HAP-1 (cell line): ENCODE results near the gene SVIL.

Source experiments
- DNase-seq, 2 experiments: peaks; one replicate each; pipeline ENCODE4 v3.0.0-alpha.2; 2016 to 2020; ENCODE audit warnings: low spot score in 2 of 2
- H3K27me3 ChIP-seq: fragments of 250-450 bp; sonication (Bioruptor Pico); 2 replicates; pipeline ENCODE4 v1.5.1; 2020; ENCODE audit warnings: low read depth, mild to moderate bottlenecking, moderate library complexity
- H3K36me3 ChIP-seq: fragments of 250-450 bp; sonication (Bioruptor Pico); replicated peaks from 2 replicates; pipeline ENCODE4 v1.5.1; 2020; ENCODE audit warnings: mild to moderate bottlenecking
- H3K4me1 ChIP-seq: fragments of 250-450 bp; sonication (Bioruptor Pico); 2 replicates; pipeline ENCODE4 v1.5.1; 2020; ENCODE audit warnings: mild to moderate bottlenecking
- H3K4me3 ChIP-seq: fragments of 250-450 bp; sonication (Bioruptor Pico); 2 replicates; pipeline ENCODE4 v1.5.1; 2020; ENCODE audit warnings: mild to moderate bottlenecking, moderate library complexity
- H3K9me3 ChIP-seq: fragments of 250-450 bp; sonication (Bioruptor Pico); 2 replicates; pipeline ENCODE4 v1.5.1; 2020; ENCODE audit warnings: mild to moderate bottlenecking, moderate library complexity
- in situ Hi-C: fragments of 300-500 bp; cut with MboI; formaldehyde crosslinking; loops from 3 replicates; pipeline ENCODE4 v1.14.3; 2020; ENCODE audit warnings: low sequenced_read_pairs, inconsistent platforms, mixed read lengths

Gene SVIL

DNA sequence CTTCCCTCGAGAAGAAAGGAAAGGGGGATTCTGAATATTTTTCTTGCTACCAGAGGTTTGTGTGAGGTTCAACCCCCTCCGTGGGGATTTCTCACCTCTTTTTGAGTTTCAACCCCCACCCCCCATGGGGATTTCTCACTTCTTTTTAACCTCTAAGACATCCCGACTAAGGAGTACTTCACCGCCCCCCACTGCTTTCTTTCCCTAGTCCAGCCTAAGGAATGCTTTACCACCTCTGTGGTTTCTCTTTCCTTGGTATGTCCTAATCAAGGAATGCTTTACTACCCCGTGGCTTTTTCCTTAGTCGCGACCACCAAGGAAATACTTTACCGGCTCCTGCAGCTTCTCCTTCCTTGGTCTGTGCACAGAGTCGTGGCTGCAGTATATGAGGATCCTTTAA, 196.5 kb downstream of the SVIL start:
- in situ Hi-C loops = no loop called here

DNA sequence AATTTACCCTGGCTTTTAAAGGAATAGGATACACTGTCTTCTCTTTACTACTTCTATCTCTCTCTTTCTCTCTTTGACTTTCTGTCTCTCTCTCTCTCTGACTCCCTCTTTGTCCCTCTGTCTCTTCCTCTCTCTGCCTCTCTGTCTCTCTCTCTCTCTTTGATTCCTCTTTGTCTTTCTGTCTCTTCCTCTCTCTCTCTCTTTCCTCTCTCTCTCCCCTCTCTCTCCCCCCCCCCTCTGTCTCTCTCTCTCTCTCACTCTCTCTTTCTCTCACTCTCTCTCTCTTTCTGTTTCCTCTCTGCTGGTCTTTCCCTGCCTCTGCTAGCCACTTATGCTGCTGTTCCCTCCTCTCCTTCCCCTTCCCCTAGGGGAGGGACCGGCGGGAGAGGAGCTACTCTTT, 196.9 kb downstream of the SVIL start:
- no peaks in the 10 kb centered on the region for H3K36me3 ChIP-seq
- H3K27me3 ChIP-seq = no peaks in the 10 kb centered on the region
- in situ Hi-C loops = no loop called here
- no peak for DNase-seq
- H3K9me3 ChIP-seq = peaks cover 5% of the 10 kb centered on the region; the same call in 1 of the 2 replicates
- H3K4me3 ChIP-seq = no peak overlapping the region
- no peaks in the 10 kb centered on the region for H3K4me1 ChIP-seq

More for the DNA sequence above, 196.5 kb downstream of the SVIL start:
- no peak overlapping the region for H3K4me3 ChIP-seq
- H3K9me3 ChIP-seq = peaks cover 5% of the 10 kb centered on the region; the same call in 1 of the 2 replicates
- H3K4me1 ChIP-seq = no peaks in the 10 kb centered on the region
- DNase-seq = no peak
- H3K36me3 ChIP-seq = no peaks in the 10 kb centered on the region
- no peaks in the 10 kb centered on the region for H3K27me3 ChIP-seq

DNA sequence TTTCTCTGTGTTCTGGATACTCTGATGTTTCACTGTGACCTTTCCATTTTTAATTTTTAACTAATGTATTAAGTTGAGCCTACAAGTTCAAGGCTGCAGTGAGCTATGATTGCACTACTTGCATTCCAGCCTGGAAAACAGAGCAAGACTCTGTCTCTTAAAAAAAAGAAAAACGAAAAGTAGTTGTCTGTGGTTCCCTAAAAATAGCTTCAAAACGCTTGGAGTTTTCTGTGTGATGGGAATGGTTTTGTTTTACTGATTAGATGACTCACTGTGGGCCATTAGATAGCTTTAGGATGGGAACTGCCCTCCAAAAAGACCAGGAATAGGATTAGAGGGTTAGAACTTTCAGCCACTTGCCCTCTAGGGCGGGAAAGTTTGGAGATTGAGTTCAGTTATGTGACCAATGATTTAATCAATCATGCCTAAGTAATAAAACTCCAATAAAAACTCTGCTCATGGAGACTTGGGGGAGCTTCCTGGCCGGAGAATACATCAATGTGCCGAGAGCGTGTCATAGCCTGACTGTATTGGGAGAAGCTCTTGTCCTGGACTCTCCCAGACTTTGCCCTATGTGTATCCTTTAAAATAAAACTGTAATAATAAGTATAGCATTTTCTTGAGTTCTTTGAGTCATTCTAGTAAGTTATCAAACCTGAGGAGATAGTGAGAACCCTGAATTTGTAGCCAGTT, 198.8 kb downstream of the SVIL start:
- H3K36me3 ChIP-seq = no peaks in the 10 kb centered on the region
- no peak for DNase-seq
- in situ Hi-C loops = no loop called here
- H3K4me3 ChIP-seq = no peak overlapping the region
- H3K9me3 ChIP-seq = peaks cover 5% of the 10 kb centered on the region; the same call in 1 of the 2 replicates
- H3K4me1 ChIP-seq = no peaks in the 10 kb centered on the region
- no peaks in the 10 kb centered on the region for H3K27me3 ChIP-seq

DNA sequence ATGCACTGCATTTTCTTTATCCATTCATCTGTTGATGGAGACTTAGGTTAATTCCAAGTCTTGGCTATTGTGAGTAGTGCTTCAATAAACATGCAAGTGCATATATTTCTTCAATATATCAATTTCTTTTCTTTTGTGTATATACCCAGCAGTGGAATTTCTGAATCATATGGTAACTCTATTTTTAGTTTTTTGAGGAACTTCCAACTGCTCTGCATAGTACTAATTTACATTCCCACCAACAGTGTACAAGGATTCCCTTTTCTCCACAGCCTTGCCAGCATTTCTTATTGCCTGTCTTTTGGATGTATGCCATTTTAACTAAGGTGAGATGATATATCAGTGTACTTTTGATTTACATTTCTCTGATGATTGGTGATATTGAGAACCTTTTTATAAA, 200.7 kb downstream of the SVIL start:
- in situ Hi-C loops = no loop called here
- Histone ChIP-seq H3K36me3 (no peaks in the 10 kb centered on the region), H3K27me3 (no peaks in the 10 kb centered on the region), H3K4me1 (no peaks in the 10 kb centered on the region), H3K4me3 (no peak overlapping the region), H3K9me3 (peaks cover 5% of the 10 kb centered on the region; the same call in 1 of the 2 replicates)
- no peak for DNase-seq

DNA sequence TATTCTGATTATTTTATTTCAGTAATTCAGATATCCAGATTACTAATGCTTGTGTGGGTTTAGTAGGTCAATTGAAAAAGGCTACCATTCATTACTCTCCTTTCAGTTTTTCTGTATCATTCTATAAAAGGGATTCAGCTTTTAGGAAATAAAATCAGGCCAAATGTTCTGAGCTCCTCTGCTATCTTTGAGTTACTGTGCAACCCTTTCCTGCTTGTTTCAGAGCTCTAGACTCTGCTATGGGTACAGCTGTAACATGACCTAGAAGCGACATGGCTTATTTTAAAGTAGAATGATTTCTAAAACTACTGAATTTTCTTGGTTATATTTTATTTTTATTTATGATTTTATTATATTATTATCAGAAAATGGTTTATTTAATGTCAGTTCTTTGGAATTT, 203.1 kb downstream of the SVIL start:
- H3K27me3 ChIP-seq = no peaks in the 10 kb centered on the region
- no peak overlapping the region for H3K4me3 ChIP-seq
- H3K9me3 ChIP-seq = no peaks in the 10 kb centered on the region; the same call in 1 of the 2 replicates
- DNase-seq = no peak
- in situ Hi-C loops = no loop called here
- H3K4me1 ChIP-seq = no peaks in the 10 kb centered on the region
- H3K36me3 ChIP-seq = no peaks in the 10 kb centered on the region

DNA sequence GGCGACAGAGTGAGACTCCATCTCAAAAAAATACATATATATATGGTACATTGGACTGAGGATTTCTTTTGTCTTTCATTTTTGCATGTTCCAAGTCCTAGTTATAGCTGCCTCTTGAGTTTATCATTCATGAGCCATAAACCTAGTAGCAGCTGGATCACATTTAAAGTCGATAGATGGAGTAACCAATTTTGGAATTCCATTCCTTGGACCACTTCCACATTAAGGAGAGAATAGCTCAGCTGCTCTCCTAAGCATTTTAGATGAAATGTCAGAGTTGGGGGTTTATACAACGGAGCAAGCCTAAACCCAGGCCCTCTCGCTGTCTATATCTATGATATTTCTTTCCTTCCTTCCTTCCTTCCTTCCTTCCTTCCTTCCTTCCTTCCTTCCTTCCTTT, 204.7 kb downstream of the SVIL start:
- no peaks in the 10 kb centered on the region for H3K36me3 ChIP-seq
- no peak overlapping the region for H3K4me3 ChIP-seq
- in situ Hi-C loops = no loop called here
- DNase-seq = no peak
- H3K4me1 ChIP-seq = no peaks in the 10 kb centered on the region
- H3K27me3 ChIP-seq = no peaks in the 10 kb centered on the region
- H3K9me3 ChIP-seq = no peaks in the 10 kb centered on the region

DNA sequence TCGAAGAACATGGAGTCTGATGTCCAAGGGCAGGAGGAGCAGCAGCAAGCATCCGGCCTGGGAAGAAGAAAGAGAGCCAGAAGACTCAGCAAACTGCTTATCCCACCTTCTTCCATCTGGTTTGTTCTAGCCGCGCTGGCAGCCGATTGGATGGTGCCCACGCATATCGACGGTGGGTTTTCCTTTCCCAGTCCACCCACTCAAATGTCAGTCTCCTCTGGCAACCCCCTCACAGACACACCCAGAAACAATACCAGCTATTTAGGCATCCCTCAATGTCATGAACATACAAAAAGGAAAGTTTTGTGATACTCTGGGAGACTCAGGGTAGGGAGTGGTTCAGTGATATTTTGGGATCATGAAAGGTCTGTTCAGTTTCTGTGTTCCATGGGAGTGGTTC, 206.3 kb downstream of the SVIL start:
- H3K4me1 ChIP-seq = no peaks in the 10 kb centered on the region
- in situ Hi-C loops = no loop called here
- H3K36me3 ChIP-seq = peaks cover 7% of the 10 kb centered on the region
- no peaks in the 10 kb centered on the region for H3K27me3 ChIP-seq
- H3K9me3 ChIP-seq = no peaks in the 10 kb centered on the region
- DNase-seq = no peak
- no peak overlapping the region for H3K4me3 ChIP-seq

DNA sequence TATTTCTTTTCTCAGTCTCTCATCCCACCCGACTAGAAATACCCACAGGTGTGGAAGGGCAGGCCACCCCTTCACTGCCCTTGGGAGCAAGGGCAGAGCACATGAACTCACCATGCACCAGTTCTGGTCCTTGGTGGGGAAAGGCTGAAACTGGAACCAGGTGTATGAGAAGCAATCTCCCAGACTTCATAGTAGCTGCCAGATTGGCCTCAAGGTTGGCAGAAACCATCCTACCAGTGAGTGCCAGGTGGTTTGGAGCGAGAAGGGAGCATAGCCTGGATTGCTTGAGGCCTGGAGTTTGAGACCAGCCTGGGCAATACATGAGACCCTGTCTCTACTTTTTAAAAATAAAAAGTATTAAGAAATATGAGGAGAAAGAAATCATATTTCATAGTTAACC, 207.1 kb downstream of the SVIL start:
- no peaks in the 10 kb centered on the region for H3K4me1 ChIP-seq
- in situ Hi-C loops = no loop called here

DNA sequence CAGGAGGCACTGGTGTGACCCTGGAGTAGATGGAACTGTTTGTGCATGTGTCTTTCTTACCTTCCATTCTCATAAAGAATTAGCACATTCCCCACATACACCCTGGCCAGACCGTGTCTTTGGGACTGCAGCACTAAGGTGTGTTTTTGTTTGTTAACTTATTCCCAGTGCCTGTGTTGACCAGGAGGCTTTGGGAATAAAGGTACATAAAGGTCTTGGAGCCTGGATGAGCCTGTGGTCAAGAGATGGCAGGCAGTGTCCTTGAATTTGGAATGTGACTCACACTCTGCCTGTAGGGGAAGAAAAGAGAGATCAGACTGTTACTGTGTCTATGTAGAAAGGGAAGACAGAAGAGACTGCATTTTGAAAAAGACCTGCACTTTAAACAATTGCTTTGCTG, 208.4 kb downstream of the SVIL start:
- Histone ChIP-seq H3K9me3 (no peaks in the 10 kb centered on the region), H3K27me3 (no peaks in the 10 kb centered on the region), H3K36me3 (peaks cover 20% of the 10 kb centered on the region), H3K4me1 (no peaks in the 10 kb centered on the region), H3K4me3 (no peak overlapping the region)
- in situ Hi-C loops = no loop called here
- no peak for DNase-seq

More for the DNA sequence above, 207.1 kb downstream of the SVIL start:
- no peak overlapping the region for H3K4me3 ChIP-seq
- peaks cover 7% of the 10 kb centered on the region for H3K36me3 ChIP-seq
- H3K9me3 ChIP-seq = no peaks in the 10 kb centered on the region
- no peak for DNase-seq
- no peaks in the 10 kb centered on the region for H3K27me3 ChIP-seq

DNA sequence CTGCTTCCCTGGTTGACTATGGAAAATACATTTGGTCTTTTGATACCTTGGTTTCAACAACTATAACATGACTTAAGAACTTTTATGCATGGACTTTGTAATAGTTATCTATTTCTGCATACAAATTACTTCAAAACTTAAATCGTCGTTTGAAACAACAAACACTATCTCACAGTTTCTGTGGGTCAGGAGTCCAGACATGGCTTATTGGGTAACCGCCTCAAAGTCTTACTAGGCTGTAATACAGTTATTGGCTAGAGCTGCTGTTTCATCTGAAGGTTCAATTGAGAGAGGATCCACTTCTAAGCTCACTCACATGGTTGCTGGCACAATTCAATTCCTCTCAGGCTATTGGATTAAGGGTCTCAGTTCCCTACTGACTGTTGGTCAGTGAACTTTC, 210.8 kb downstream of the SVIL start:
- in situ Hi-C loops = no loop called here
- DNase-seq = no peak
- Histone ChIP-seq H3K36me3 (peaks cover 36% of the 10 kb centered on the region), H3K4me3 (no peak overlapping the region), H3K27me3 (no peaks in the 10 kb centered on the region), H3K4me1 (no peaks in the 10 kb centered on the region), H3K9me3 (no peaks in the 10 kb centered on the region)

DNA sequence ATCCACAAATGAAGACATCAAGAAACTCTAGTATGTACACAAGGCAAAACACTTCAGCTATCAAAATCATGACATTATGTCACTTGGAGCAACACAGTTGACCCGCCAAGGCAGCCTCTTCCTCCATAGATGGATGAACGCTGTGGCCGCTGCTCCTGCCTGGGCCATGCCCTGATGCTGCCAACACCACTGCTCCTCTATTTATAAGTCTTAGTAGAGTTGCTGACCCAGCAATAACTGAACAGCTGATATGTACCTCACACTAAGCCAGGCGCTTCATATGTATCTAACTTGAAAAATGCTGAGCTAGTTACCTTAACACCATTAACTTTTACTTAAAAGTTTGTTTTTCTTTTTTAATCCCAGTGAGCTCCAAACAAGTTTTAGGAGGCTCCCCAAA, 214.0 kb downstream of the SVIL start:
- H3K36me3 ChIP-seq = peaks cover 36% of the 10 kb centered on the region
- in situ Hi-C loops = no loop called here
- no peaks in the 10 kb centered on the region for H3K27me3 ChIP-seq
- no peaks in the 10 kb centered on the region for H3K9me3 ChIP-seq
- no peak overlapping the region for H3K4me3 ChIP-seq
- H3K4me1 ChIP-seq = no peaks in the 10 kb centered on the region
- DNase-seq = no peak

DNA sequence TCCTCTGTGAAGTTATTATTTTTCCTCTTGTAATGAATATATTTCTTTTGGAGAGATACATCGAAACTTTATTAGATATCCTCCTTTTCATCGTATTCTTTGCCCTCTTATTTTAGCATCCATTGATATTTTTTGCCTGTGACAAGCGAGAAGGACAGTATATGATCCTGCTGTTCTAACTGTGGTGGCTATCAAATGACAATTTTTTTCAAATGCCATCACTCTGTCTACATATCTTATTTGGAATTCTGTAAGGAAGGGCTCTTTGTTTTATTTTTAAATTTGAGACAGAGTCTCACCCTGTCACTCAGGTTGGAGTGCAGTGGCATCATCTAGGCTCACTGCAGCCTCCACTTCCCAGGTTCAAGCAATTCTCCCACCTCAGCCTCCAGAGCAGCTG, 217.4 kb downstream of the SVIL start:
- Histone ChIP-seq H3K9me3 (no peaks in the 10 kb centered on the region), H3K4me3 (no peak overlapping the region), H3K36me3 (peaks cover 25% of the 10 kb centered on the region), H3K27me3 (no peaks in the 10 kb centered on the region), H3K4me1 (peaks cover 16% of the 10 kb centered on the region)
- DNase-seq = no peak
- in situ Hi-C loops = no loop called here

DNA sequence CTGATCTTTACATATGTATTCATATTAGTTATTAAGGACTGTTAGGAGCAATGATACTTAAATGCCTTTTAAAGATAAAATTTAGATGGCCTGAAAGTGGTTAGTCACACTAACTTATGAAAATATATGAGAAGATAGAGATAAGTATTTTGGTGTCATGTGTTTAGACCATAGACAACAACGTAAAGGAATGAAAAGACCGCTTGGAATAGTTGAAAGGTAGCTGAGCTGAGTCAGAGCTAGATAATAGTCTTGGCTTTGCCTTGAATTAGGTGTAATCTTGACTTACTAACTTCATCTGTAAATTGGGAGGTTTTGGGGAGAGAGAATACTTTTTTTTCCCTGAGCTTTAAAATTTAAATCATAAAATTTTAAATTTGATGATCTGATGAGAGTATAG, 218.9 kb downstream of the SVIL start:
- Histone ChIP-seq H3K36me3 (peaks cover 10% of the 10 kb centered on the region), H3K9me3 (no peaks in the 10 kb centered on the region)

DNA sequence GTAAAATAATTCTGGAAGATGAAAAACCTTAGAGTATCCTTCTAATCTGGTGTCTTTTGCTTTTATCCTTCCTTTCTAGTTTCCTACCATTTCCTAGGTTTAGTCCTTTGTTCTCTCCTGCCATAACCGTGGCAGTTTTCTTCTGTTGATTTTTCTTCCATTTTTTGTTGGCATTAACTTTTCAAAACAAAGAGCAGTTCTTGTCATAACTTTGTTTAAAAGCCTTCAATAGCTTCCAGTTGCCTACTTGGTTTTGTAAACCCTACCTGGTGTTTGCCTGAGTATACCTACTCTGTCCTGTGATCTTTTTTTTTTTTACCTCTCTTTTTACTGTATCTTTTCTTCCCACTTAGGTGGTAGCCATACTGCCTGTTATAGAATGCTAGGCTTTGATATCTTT, 220.3 kb downstream of the SVIL start:
- in situ Hi-C loops = no loop called here
- Histone ChIP-seq H3K27me3 (no peaks in the 10 kb centered on the region), H3K36me3 (no peaks in the 10 kb centered on the region; the same call in 1 of the 2 replicates), H3K9me3 (no peaks in the 10 kb centered on the region), H3K4me1 (peaks cover 25% of the 10 kb centered on the region), H3K4me3 (no peak overlapping the region)
- no peak for DNase-seq

More for the DNA sequence above, 218.9 kb downstream of the SVIL start:
- Histone ChIP-seq H3K4me1 (peaks cover 24% of the 10 kb centered on the region), H3K27me3 (no peaks in the 10 kb centered on the region), H3K4me3 (no peak overlapping the region)
- no peak for DNase-seq
- in situ Hi-C loops = no loop called here

DNA sequence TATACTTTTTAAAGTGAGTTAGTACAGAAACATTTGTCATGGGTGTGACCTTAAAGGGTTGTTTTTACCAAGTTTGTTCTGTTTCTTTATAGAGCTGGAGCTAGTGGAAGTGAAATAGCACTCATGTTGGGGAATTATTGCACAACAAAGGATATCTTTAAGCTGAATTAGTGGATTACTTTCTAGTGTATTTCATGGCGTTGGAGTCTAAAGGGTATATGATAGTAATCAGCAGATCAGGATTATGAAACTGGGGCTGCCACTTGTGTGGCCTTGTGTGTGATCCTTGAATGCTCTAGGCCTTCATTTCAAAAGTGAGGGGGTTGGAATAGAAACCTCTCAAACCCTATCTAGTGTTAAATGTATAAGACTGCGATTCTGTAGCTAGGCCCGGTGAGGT, 222.3 kb downstream of the SVIL start:
- Histone ChIP-seq H3K4me1 (peaks cover 25% of the 10 kb centered on the region), H3K36me3 (no peaks in the 10 kb centered on the region), H3K27me3 (no peaks in the 10 kb centered on the region), H3K4me3 (no peak overlapping the region), H3K9me3 (peaks cover 4% of the 10 kb centered on the region; the same call in 1 of the 2 replicates)
- DNase-seq = peak; percentile 28 to 44
- in situ Hi-C loops = no loop called here
